ENCODE results near the gene TPI1. TPM values are rescaled to one million over a fixed set of nuclear protein-coding genes. Genes with fewer than 3 reads are reported as not detected.

The TPI1 gene
- total RNA-seq: 100 to 1,000 TPM; 189 to 346 (median 282) TPM

DNA sequence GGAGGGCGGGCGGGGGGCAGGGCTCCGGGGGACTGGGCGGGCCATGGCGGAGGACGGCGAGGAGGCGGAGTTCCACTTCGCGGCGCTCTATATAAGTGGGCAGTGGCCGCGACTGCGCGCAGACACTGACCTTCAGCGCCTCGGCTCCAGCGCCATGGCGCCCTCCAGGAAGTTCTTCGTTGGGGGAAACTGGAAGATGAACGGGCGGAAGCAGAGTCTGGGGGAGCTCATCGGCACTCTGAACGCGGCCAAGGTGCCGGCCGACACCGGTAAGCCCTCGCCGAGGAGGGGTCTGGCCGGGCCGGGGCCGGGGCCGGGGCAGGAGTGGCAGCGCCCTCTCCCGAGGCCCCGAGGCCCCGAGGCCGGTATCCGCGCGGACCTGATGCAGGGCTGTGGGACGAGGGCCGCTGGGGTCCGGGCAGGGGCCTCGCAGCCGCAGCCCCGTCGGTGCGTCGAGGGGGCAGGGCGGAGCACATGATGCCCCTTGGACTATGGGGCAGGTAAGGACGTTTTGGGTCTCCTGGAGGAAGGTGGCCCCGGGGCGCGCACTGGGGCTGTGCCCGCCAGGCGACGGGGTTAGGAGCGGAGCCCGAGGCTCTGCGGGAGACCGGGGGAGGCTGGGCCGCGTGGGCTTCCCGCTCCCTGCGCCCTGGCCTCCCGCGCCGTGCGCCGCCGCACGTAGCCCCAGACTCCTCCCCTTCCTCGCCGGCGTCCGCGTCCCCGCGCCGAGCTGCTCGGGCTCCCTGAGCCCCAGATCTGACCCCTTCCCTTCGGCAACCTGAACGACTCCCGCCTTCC lies at the start of gene TPI1:
TSS of gene TPI1 (plus strand) at position 119 of the 798 bp plus-strand sequence. CDS start at position 155, 36 bp downstream.
- DNase-seq (ENCODE audit: low spot score in 2 of 2): peak in 1 of 2 donors; percentile 74
- Histone ChIP-seq H3K4me1 (peaks cover 0 to 52% (median 32%) of the 10 kb centered on the region in 4 donors), H3K27ac (peak within 1 kb of the TSS; percentile 77 to 98 (median 96)), H3K9me3 (no peaks in the 10 kb centered on the region), H3K27me3 (no peaks in the 10 kb centered on the region), H3K4me3 (peak within 1 kb of the TSS; percentile 76 to 96 (median 94)), H3K36me3 (peaks cover 0 to 58% (median 0%) of the 10 kb centered on the region in 3 donors)
- TF ChIP-seq, protein P1, sequence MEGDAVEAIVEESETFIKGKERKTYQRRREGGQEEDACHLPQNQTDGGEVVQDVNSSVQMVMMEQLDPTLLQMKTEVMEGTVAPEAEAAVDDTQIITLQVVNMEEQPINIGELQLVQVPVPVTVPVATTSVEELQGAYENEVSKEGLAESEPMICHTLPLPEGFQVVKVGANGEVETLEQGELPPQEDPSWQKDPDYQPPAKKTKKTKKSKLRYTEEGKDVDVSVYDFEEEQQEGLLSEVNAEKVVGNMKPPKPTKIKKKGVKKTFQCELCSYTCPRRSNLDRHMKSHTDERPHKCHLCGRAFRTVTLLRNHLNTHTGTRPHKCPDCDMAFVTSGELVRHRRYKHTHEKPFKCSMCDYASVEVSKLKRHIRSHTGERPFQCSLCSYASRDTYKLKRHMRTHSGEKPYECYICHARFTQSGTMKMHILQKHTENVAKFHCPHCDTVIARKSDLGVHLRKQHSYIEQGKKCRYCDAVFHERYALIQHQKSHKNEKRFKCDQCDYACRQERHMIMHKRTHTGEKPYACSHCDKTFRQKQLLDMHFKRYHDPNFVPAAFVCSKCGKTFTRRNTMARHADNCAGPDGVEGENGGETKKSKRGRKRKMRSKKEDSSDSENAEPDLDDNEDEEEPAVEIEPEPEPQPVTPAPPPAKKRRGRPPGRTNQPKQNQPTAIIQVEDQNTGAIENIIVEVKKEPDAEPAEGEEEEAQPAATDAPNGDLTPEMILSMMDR (IDR thresholded peaks at IDR 0.05): peak in 3 of 5 experiments; percentile 3 to 23 (median 10)
- TF ChIP-seq POLR2A (IDR thresholded peaks at IDR 0.05) (peak; percentile 96), EP300 (IDR thresholded peaks at IDR 0.05) (peak in 1 of 2 donors; percentile 99)
- 0 to 2% methylated on average over 15 to 24 of the region's 86 CpGs for WGBS, 2 donors

DNA sequence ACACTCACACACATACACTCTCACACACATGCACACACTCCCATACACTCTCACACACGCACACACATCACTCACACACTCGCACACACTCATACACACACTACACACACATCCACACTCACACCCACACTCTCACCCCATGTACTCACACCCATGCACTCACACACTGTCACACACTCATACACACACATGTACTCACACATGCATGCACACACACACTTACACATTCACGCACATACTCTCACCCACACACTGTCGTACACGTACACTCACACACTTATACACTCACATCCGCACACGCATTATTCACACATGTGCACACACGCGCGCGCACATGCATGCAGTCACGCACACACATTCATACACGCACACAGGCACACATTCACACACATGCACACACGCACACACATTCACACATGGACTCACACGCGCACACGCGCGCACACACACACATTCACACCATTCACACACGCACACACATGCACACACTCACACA lies 49.6 kb upstream of the TPI1 start:
- TF ChIP-seq, protein P1 (IDR thresholded peaks at IDR 0.05): no peak
- TF ChIP-seq EP300 (IDR thresholded peaks at IDR 0.05): no peak
- no peak for TF ChIP-seq POLR2A (IDR thresholded peaks at IDR 0.05)
- no peak for DNase-seq (ENCODE audit: low spot score in 2 of 2)
- Histone ChIP-seq H3K4me1 (peaks cover 0 to 19% (median 10%) of the 10 kb centered on the region in 4 donors), H3K36me3 (no peaks in the 10 kb centered on the region), H3K9me3 (no peaks in the 10 kb centered on the region), H3K4me3 (no peak overlapping the region), H3K27me3 (peaks cover 0 to 22% of the 10 kb centered on the region in 2 donors), H3K27ac (no peak overlapping the region)
- 86 to 89% methylated on average over 20 of the region's 20 CpGs for WGBS, 2 donors

- no peaks in the 10 kb centered on the region for H3K9me3 ChIP-seq
- H3K27ac ChIP-seq: no peak overlapping the region
- H3K27me3 ChIP-seq: peaks cover 0 to 27% of the 10 kb centered on the region in 2 donors
- 57 to 60% methylated on average over 10 of the region's 10 CpGs for WGBS, 2 donors
- H3K4me3 ChIP-seq: no peak overlapping the region
- peaks cover 0 to 20% (median 10%) of the 10 kb centered on the region in 4 donors for H3K4me1 ChIP-seq
- no peak for DNase-seq (ENCODE audit: low spot score in 2 of 2)
- TF ChIP-seq EP300 (IDR thresholded peaks at IDR 0.05): no peak
- TF ChIP-seq, protein P1 (IDR thresholded peaks at IDR 0.05): no peak
- no peak for TF ChIP-seq POLR2A (IDR thresholded peaks at IDR 0.05)
- H3K36me3 ChIP-seq: no peaks in the 10 kb centered on the region
These were observed 49.1 kb upstream of the TPI1 start for GRCh38 chr12:6818222-6818621.

GRCh38 chr12:6818645-6819044 lies 48.7 kb upstream of the TPI1 start:
- peaks cover 0 to 20% (median 10%) of the 10 kb centered on the region in 4 donors for H3K4me1 ChIP-seq
- H3K27me3 ChIP-seq: peaks cover 0 to 29% of the 10 kb centered on the region in 2 donors
- no peak for DNase-seq (ENCODE audit: low spot score in 2 of 2)
- H3K36me3 ChIP-seq: no peaks in the 10 kb centered on the region
- H3K9me3 ChIP-seq: no peaks in the 10 kb centered on the region
- no peak for TF ChIP-seq POLR2A (IDR thresholded peaks at IDR 0.05)
- TF ChIP-seq, protein P1 (IDR thresholded peaks at IDR 0.05): no peak
- no peak for TF ChIP-seq EP300 (IDR thresholded peaks at IDR 0.05)
- 71 to 86% methylated on average over 5 of the region's 5 CpGs for WGBS, 2 donors
- H3K27ac ChIP-seq: no peak overlapping the region
- no peak overlapping the region for H3K4me3 ChIP-seq
